ENCODE data around the gene KRT31. TPM values are rescaled to one million over a fixed set of nuclear protein-coding genes. Genes with fewer than 3 reads are reported as not detected.

The KRT31 gene
- total and polyA plus RNA-seq, 2 of the 13 experiments (the other 11 are each of a cell fraction or from before 2014, with no cell fraction given), result 0.05 TPM; not detected in 1

GRCh38 chr17:41434005-41434404 lies 36.6 kb upstream of the KRT31 start:
- in situ Hi-C loops (cut with HindIII; ENCODE audit: extremely low pct_ligation_motif_present, low pct_unique_long_range_greater_than_20kb), result no loop called here
- POLR2A ChIA-PET, result no interaction called here

DNA sequence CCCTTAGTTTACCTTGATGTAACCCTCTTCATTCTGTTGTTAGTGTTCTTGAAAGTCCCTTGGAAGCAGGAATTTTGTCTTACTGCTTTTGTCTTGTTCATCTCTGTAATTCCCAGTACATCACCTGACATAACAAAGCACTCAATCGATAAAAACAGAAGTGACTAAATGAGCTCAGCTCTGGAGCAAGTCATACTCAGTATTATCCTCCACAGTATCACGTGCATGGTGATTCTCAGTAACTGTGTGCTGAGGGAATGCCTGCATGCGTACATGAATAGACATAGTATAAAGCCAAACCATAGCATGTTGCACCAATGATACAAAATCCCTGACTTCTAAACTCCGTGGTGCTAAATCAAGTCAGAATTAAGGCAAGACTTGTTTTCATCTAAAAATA lies 36.2 kb upstream of the KRT31 start:
- 34% methylated on average over 4 of the region's 4 CpGs for WGBS (ENCODE audit: low lambda C conversion rate)
- Histone ChIP-seq H3K9ac (ENCODE audit: insufficient read depth, low read depth, low read length) (no peak overlapping the region), H4K20me1 (ENCODE audit: insufficient read depth, low read length) (no peaks in the 10 kb centered on the region), H3K36me3 (replicated peaks in 1 of 2; ENCODE audit: control insufficient read depth in 1 of 2, insufficient read depth in 2 of 2, low read length in 2 of 2) (no peaks in the 10 kb centered on the region), H3K4me2 (ENCODE audit: low read depth, low read length) (no peak overlapping the region), H3K4me3 (replicated peaks in 1 of 3; ENCODE audit: insufficient read depth in 1 of 3, low read depth in 2 of 3, low read length in 3 of 3) (no peak overlapping the region), H3K27ac (ENCODE audit: extremely low read length, insufficient read depth, low read length) (no peak overlapping the region), H3K9me3 (ENCODE audit: low read length) (no peaks in the 10 kb centered on the region), H3K27me3 (ENCODE audit: control insufficient read depth in 1 of 2, insufficient read depth in 2 of 2, low read length in 2 of 2) (no peaks in the 10 kb centered on the region; a peak in 1 of 5 replicates), H2AFZ (ENCODE audit: low read length) (no peak overlapping the region), H3K79me2 (ENCODE audit: insufficient read depth, low read length) (no peaks in the 10 kb centered on the region), H3K4me1 (ENCODE audit: insufficient read depth, low read length) (peaks cover 11% of the 10 kb centered on the region; the same call in 1 of the 2 replicates)
- in situ Hi-C loops (cut with HindIII; ENCODE audit: extremely low pct_ligation_motif_present, low pct_unique_long_range_greater_than_20kb) (no loop called here), intact Hi-C loops (cut with micrococcal nuclease; ENCODE audit: unreplicated experiment) (no loop called here)
- no peak for FAIRE-seq
- DNase-seq (ENCODE audit: low spot score), result no peak
- ChIA-PET POLR2A (no interaction called here), CTCF (ENCODE audit: low intra/inter-chr PET ratio, low total read pairs) (no interaction called here)
- BruUV-seq (replicated peaks), result no TSS peak
- ATAC-seq, result no peak
- TF ChIP-seq ZNF562 (CRISPR knock-in tag; IDR thresholded peaks at IDR 0.05; ENCODE audit: borderline replicate concordance), result no peak
- TF ChIP-seq, protein P1, sequence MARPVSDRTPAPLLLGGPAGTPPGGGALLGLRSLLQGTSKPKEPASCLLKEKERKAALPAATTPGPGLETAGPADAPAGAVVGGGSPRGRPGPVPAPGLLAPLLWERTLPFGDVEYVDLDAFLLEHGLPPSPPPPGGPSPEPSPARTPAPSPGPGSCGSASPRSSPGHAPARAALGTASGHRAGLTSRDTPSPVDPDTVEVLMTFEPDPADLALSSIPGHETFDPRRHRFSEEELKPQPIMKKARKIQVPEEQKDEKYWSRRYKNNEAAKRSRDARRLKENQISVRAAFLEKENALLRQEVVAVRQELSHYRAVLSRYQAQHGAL (CRISPR knock-in tag; IDR thresholded peaks at IDR 0.05; ENCODE audit: not compliant biosample characterization), result no peak
- TF ChIP-seq ZNF674 (CRISPR knock-in tag; IDR thresholded peaks at IDR 0.05; ENCODE audit: low read depth), result no peak
- TF ChIP-seq HES4 (CRISPR knock-in tag; IDR thresholded peaks at IDR 0.05; ENCODE audit: borderline replicate concordance), result no peak
- TF ChIP-seq ZNF766 (CRISPR knock-in tag; IDR thresholded peaks at IDR 0.05; ENCODE audit: borderline replicate concordance), result no peak
- TF ChIP-seq ZNF549 (CRISPR knock-in tag; IDR thresholded peaks at IDR 0.05), result no peak
- TF ChIP-seq ZBTB42 (CRISPR knock-in tag; IDR thresholded peaks at IDR 0.05), result no peak
- TF ChIP-seq HNF1A (IDR thresholded peaks at IDR 0.05; ENCODE audit: low read depth), result no peak
- no peak for TF ChIP-seq HNF1A (CRISPR knock-in tag; IDR thresholded peaks at IDR 0.05; ENCODE audit: borderline replicate concordance)
- no peak for TF ChIP-seq YY1 (IDR thresholded peaks at IDR 0.05; ENCODE audit: insufficient read depth, insufficient replicate concordance, low read depth, low read length)

More at GRCh38 chr17:41434005-41434404, 36.6 kb upstream of the KRT31 start:
- DNase-seq (ENCODE audit: low spot score), result no peak
- no peak for ATAC-seq
- FAIRE-seq, result no peak
- no peaks in the 10 kb centered on the region for H4K20me1 ChIP-seq (ENCODE audit: insufficient read depth, low read length)
- no peaks in the 10 kb centered on the region for H3K79me2 ChIP-seq (ENCODE audit: insufficient read depth, low read length)
- TF ChIP-seq NR2F1 (CRISPR knock-in tag; IDR thresholded peaks at IDR 0.05) (no peak), ZMYM4 (CRISPR knock-in tag; IDR thresholded peaks at IDR 0.05) (no peak), ATRX (CRISPR knock-in tag; IDR thresholded peaks at IDR 0.05; ENCODE audit: borderline replicate concordance) (no peak), ZNF30 (CRISPR knock-in tag; IDR thresholded peaks at IDR 0.05) (no peak), ZNF343 (CRISPR knock-in tag; IDR thresholded peaks at IDR 0.05) (no peak), MEIS2 (CRISPR knock-in tag; IDR thresholded peaks at IDR 0.05) (no peak), SMAD9 (CRISPR knock-in tag; IDR thresholded peaks at IDR 0.05) (no peak), SPEN (CRISPR knock-in tag; IDR thresholded peaks at IDR 0.05; ENCODE audit: low read depth) (no peak)
- CTCF ChIA-PET (ENCODE audit: low intra/inter-chr PET ratio, low total read pairs), result no interaction called here
- no peak overlapping the region for H2AFZ ChIP-seq (ENCODE audit: low read length)
- no peak overlapping the region for H3K4me3 ChIP-seq (replicated peaks in 1 of 3; ENCODE audit: insufficient read depth in 1 of 3, low read depth in 2 of 3, low read length in 3 of 3)
- H3K9ac ChIP-seq (ENCODE audit: insufficient read depth, low read depth, low read length), result no peak overlapping the region
- H3K4me1 ChIP-seq (ENCODE audit: insufficient read depth, low read length), result peaks cover 7% of the 10 kb centered on the region; the same call in 1 of the 2 replicates
- no TSS peak for BruUV-seq (replicated peaks)
- intact Hi-C loops (cut with micrococcal nuclease; ENCODE audit: unreplicated experiment), result no loop called here
- H3K27ac ChIP-seq (ENCODE audit: extremely low read length, insufficient read depth, low read length), result no peak overlapping the region
- H3K9me3 ChIP-seq (ENCODE audit: low read length), result no peaks in the 10 kb centered on the region
- 17% methylated on average over 4 of the region's 4 CpGs for WGBS (ENCODE audit: low lambda C conversion rate)
- H3K4me2 ChIP-seq (ENCODE audit: low read depth, low read length), result no peak overlapping the region
- no peaks in the 10 kb centered on the region; a peak in 1 of 5 replicates for H3K27me3 ChIP-seq (ENCODE audit: control insufficient read depth in 1 of 2, insufficient read depth in 2 of 2, low read length in 2 of 2)
- no peaks in the 10 kb centered on the region for H3K36me3 ChIP-seq (replicated peaks in 1 of 2; ENCODE audit: control insufficient read depth in 1 of 2, insufficient read depth in 2 of 2, low read length in 2 of 2)
